OCI-LY7 (cell line): ENCODE data around the gene LRRC66. TPM values are rescaled to one million over a fixed set of nuclear protein-coding genes. Genes with fewer than 3 reads are reported as not detected.

ENCODE experiments used
- BruUV-seq: library from RNA; stranded (reverse); fragments of 400-500 nt; replicated peaks from 2 replicates; lab custom pipeline; 2021; lab: Mats Ljungman, UMichigan
- CTCF ChIA-PET: fragments of 300-600 bp; sonication (Branson Sonifier 250); formaldehyde crosslinking; loops from one replicate; lab custom pipeline; 2022; ENCODE audit warnings: antibody characterized with exemption; ENCODE audit not compliant: unreplicated experiment; lab: Charles Lee
- POLR2A ChIA-PET: fragments of 300-600 bp; sonication (Branson Sonifier 250); formaldehyde crosslinking; loops from one replicate; lab custom pipeline; 2022; ENCODE audit warnings: antibody characterized with exemption; lab: Charles Lee
- DNase-seq: peaks from one replicate; pipeline ENCODE4 v3.0.0-alpha.2; 2015; ENCODE audit warnings: low spot score
- H2AFZ ChIP-seq: fragments of 200-600 bp; sonication (generic), shearing (Covaris generic); 2 replicates; pipeline ENCODE4 v1.6.1; 2014; ENCODE audit warnings: mild to moderate bottlenecking, antibody characterized with exemption, low read length, moderate library complexity
- H3K27ac ChIP-seq: fragments of 200-600 bp; sonication (generic); 2 replicates; pipeline ENCODE4 v1.5.1; 2014; ENCODE audit warnings: mixed run types, low read depth, mild to moderate bottlenecking, moderate library complexity, low read length, inconsistent platforms; ENCODE audit not compliant: poor library complexity, severe bottlenecking
- H3K36me3 ChIP-seq: fragments of 200-600 bp; sonication (generic); 2 replicates; pipeline ENCODE4 v1.6.1; 2014; ENCODE audit warnings: mild to moderate bottlenecking, antibody characterized with exemption, low read length, moderate library complexity, mixed read lengths; ENCODE audit not compliant: insufficient read depth
- H3K4me1 ChIP-seq: fragments of 200-600 bp; sonication (generic); 2 replicates; pipeline ENCODE4 v1.5.1; 2014; ENCODE audit warnings: mild to moderate bottlenecking, low read length; ENCODE audit not compliant: insufficient read depth, poor library complexity, severe bottlenecking
- H3K4me2 ChIP-seq: fragments of 200-600 bp; sonication (generic); 2 replicates; pipeline ENCODE4 v1.6.1; 2014; ENCODE audit warnings: mild to moderate bottlenecking, low read length
- H3K4me3 ChIP-seq: fragments of 200-600 bp; sonication (generic); 2 replicates; pipeline ENCODE4 v1.5.1; 2014; ENCODE audit warnings: mild to moderate bottlenecking, low read depth, low read length; ENCODE audit not compliant: poor library complexity, severe bottlenecking
- H3K79me2 ChIP-seq: fragments of 200-600 bp; sonication (generic); 2 replicates; pipeline ENCODE4 v1.6.1; 2016; ENCODE audit warnings: low read depth, mild to moderate bottlenecking, low read length, moderate library complexity, mixed read lengths; ENCODE audit not compliant: insufficient read depth
- H3K9me2 ChIP-seq: fragments of 200-600 bp; sonication (generic); 2 replicates; pipeline ENCODE4 v1.6.1; 2016; ENCODE audit warnings: mild to moderate bottlenecking, low read length, mixed read lengths; ENCODE audit not compliant: insufficient read depth
- H3K9me3 ChIP-seq: fragments of 200-600 bp; sonication (generic); 2 replicates; pipeline ENCODE4 v1.6.1; 2014; ENCODE audit warnings: mild to moderate bottlenecking, mixed run types, low read length, mixed read lengths
- H4K20me1 ChIP-seq: fragments of 200-600 bp; sonication (generic); 2 replicates; pipeline ENCODE4 v1.6.1; 2014; ENCODE audit warnings: mild to moderate bottlenecking, antibody characterized with exemption, low read length, moderate library complexity, mixed read lengths; ENCODE audit not compliant: insufficient read depth
- CTCF ChIP-seq: fragments of 200-600 bp; sonication (generic); conservative IDR thresholded peaks from 2 replicates; pipeline ENCODE4 v1.5.1; 2014; ENCODE audit warnings: mild to moderate bottlenecking, antibody characterized with exemption, low read length, moderate library complexity, mixed read lengths
- EZH2phosphoT487 ChIP-seq: fragments of 200-600 bp; sonication (generic); IDR thresholded peaks from 2 replicates; pipeline ENCODE4 v1.6.1; 2018; ENCODE audit warnings: low read depth, borderline replicate concordance, mild to moderate bottlenecking, mixed run types, antibody characterized with exemption, low read length, moderate library complexity, mixed read lengths
- intact Hi-C: fragments of 100-400 bp; cut with micrococcal nuclease; formaldehyde crosslinking; loops from one replicate; pipeline ENCODE4 v1.10.0; 2022; ENCODE audit not compliant: unreplicated experiment
- total RNA-seq, 2 experiments: library from RNA; depleted of rRNA in 1 of 2; stranded (reverse); fragments of >200 nt in 1 of 2; shearing (Covaris generic) in 1 of 2; gene quantifications; 2 replicates each; pipeline ENCODE4 v1.2.3, GENCODE V29; 2014 to 2022

The LRRC66 gene
- total RNA-seq, 2 experiments from 2014 or later, result 0.25 TPM

- peaks cover 11% of the 10 kb centered on the region; the same call in 1 of the 2 replicates for H3K79me2 ChIP-seq
- POLR2A ChIA-PET, result no interaction called here
- CTCF ChIA-PET, result no interaction called here
- DNase-seq, result no peak
- TF ChIP-seq CTCF (no peak), EZH2phosphoT487 (no peak)
- H2AFZ ChIP-seq, result no peak overlapping the region
- no TSS peak for BruUV-seq
- no peak overlapping the region for H3K27ac ChIP-seq
- peaks cover 46% of the 10 kb centered on the region for H3K36me3 ChIP-seq
- no peaks in the 10 kb centered on the region for H3K9me3 ChIP-seq
- intact Hi-C loops, result no loop called here
- H3K4me2 ChIP-seq, result no peak overlapping the region
- no peak overlapping the region for H3K4me3 ChIP-seq
- H4K20me1 ChIP-seq, result no peaks in the 10 kb centered on the region
- no peaks in the 10 kb centered on the region for H3K9me2 ChIP-seq
- H3K4me1 ChIP-seq, result peaks cover 15% of the 10 kb centered on the region
Measured at GRCh38 chr4:52032005-52032404, 11.8 kb upstream of the LRRC66 start.

GRCh38 chr4:52028970-52029369, 8.8 kb upstream of the LRRC66 start:
- Histone ChIP-seq H3K27ac (no peak overlapping the region), H3K9me3 (no peaks in the 10 kb centered on the region), H3K79me2 (no peaks in the 10 kb centered on the region), H2AFZ (no peak overlapping the region), H3K9me2 (no peaks in the 10 kb centered on the region), H4K20me1 (no peaks in the 10 kb centered on the region), H3K4me2 (no peak overlapping the region), H3K4me1 (no peaks in the 10 kb centered on the region), H3K36me3 (peaks cover 69% of the 10 kb centered on the region), H3K4me3 (no peak overlapping the region)
- intact Hi-C loops, result no loop called here
- TF ChIP-seq CTCF, result no peak
- no peak for TF ChIP-seq EZH2phosphoT487
- POLR2A ChIA-PET, result no interaction called here
- BruUV-seq, result no TSS peak
- CTCF ChIA-PET, result no interaction called here
- DNase-seq, result no peak

- no peak for TF ChIP-seq CTCF
- no peaks in the 10 kb centered on the region for H3K79me2 ChIP-seq
- CTCF ChIA-PET, result no interaction called here
- H3K27ac ChIP-seq, result no peak overlapping the region
- H4K20me1 ChIP-seq, result no peaks in the 10 kb centered on the region
- peaks cover 9% of the 10 kb centered on the region for H3K36me3 ChIP-seq
- no peaks in the 10 kb centered on the region for H3K9me3 ChIP-seq
- no peak overlapping the region for H2AFZ ChIP-seq
- H3K4me2 ChIP-seq, result no peak overlapping the region
- no peaks in the 10 kb centered on the region for H3K9me2 ChIP-seq
- no peak for DNase-seq
- H3K4me1 ChIP-seq, result no peaks in the 10 kb centered on the region
- H3K4me3 ChIP-seq, result no peak overlapping the region
- POLR2A ChIA-PET, result no interaction called here
- no TSS peak for BruUV-seq
- intact Hi-C loops, result no loop called here
Measured at GRCh38 chr4:52017814-52018213, 2.3 kb downstream of the LRRC66 start.
